Neural progenitor cell (in vitro differentiated cells): Measurements from ENCODE around the gene SUPT3H. TPM values are rescaled to one million over a fixed set of nuclear protein-coding genes. Genes with fewer than 3 reads are reported as not detected.

Experiments used
- DNase-seq: peaks from one replicate; pipeline ENCODE4 v3.0.0-alpha.2; 2016; ENCODE audit warnings: low spot score
- H2AFZ ChIP-seq: fragments of 200-600 bp; sonication (generic); replicated peaks from 2 replicates; pipeline ENCODE4 v1.6.1; 2016; ENCODE audit warnings: antibody characterized with exemption
- H3F3A ChIP-seq: fragments of 200-600 bp; sonication (generic); 2 replicates; pipeline ENCODE4 v1.6.1; 2016; ENCODE audit warnings: antibody characterized with exemption, low read depth
- H3K27ac ChIP-seq: fragments of 200-600 bp; sonication (generic); 2 replicates; pipeline ENCODE4 v1.5.1; 2016; ENCODE audit warnings: mild to moderate bottlenecking
- H3K27me3 ChIP-seq: fragments of 200-600 bp; sonication (generic); 2 replicates; pipeline ENCODE4 v1.6.1; 2016; ENCODE audit warnings: mild to moderate bottlenecking, moderate library complexity
- H3K36me3 ChIP-seq: fragments of 200-600 bp; sonication (generic); 2 replicates; pipeline ENCODE4 v1.5.1; 2016
- H3K4me1 ChIP-seq: fragments of 200-600 bp; sonication (generic); 2 replicates; pipeline ENCODE4 v1.6.1; 2016; ENCODE audit warnings: mixed run types
- H3K4me2 ChIP-seq: fragments of 200-600 bp; sonication (generic); 2 replicates; pipeline ENCODE4 v1.6.1; 2016
- H3K4me3 ChIP-seq: fragments of 200-600 bp; sonication (generic); 2 replicates; pipeline ENCODE4 v1.5.1; 2016
- H3K79me2 ChIP-seq: fragments of 200-600 bp; sonication (generic); 2 replicates; pipeline ENCODE4 v1.6.1; 2016; ENCODE audit warnings: low read depth
- H3K9ac ChIP-seq: fragments of 200-600 bp; sonication (generic); 2 replicates; pipeline ENCODE4 v1.6.1; 2016
- H3K9me3 ChIP-seq: fragments of 200-600 bp; sonication (generic); 2 replicates; pipeline ENCODE4 v1.5.1; 2016; ENCODE audit warnings: low read depth
- H4K20me1 ChIP-seq: fragments of 200-600 bp; sonication (generic); 2 replicates; pipeline ENCODE4 v1.6.1; 2016; ENCODE audit warnings: low read depth
- H3K27ac Mint-ChIP-seq: 3 replicates; pipeline ENCODE4 v1.8.0; 2021; ENCODE audit warnings: mixed read lengths
- H3K27me3 Mint-ChIP-seq: 2 replicates; pipeline ENCODE4 v1.8.0; 2022; ENCODE audit warnings: low read depth, mild to moderate bottlenecking, inconsistent platforms, moderate library complexity, mixed read lengths; ENCODE audit not compliant: insufficient read depth
- H3K36me3 Mint-ChIP-seq: 3 replicates; pipeline ENCODE4 v1.8.0; 2021; ENCODE audit warnings: mixed read lengths
- H3K4me1 Mint-ChIP-seq: 3 replicates; pipeline ENCODE4 v1.8.0; 2021; ENCODE audit warnings: mixed read lengths
- H3K4me3 Mint-ChIP-seq: 3 replicates; pipeline ENCODE4 v1.8.0; 2021; ENCODE audit warnings: mild to moderate bottlenecking, moderate library complexity, mixed read lengths
- H3K9me3 Mint-ChIP-seq: 3 replicates; pipeline ENCODE4 v1.8.0; 2020; ENCODE audit warnings: mixed read lengths
- EZH2 ChIP-seq: fragments of 200-600 bp; sonication (generic); IDR thresholded peaks from 2 replicates; pipeline ENCODE4 v1.6.1; 2017; ENCODE audit warnings: antibody characterized with exemption, mild to moderate bottlenecking, moderate library complexity
- EZH2phosphoT487 ChIP-seq: fragments of 200-600 bp; sonication (generic); IDR thresholded peaks from 2 replicates; pipeline ENCODE4 v1.6.1; 2017; ENCODE audit warnings: antibody characterized with exemption
- total RNA-seq: library from RNA; depleted of rRNA; stranded (reverse); fragments of >200 nt; gene quantifications from 2 replicates; pipeline ENCODE4 v1.2.3, GENCODE V29; 2015; ENCODE audit warnings: low replicate concordance
- TF ChIP-seq, protein P1 (sequence below): fragments of 200-600 bp; sonication (generic); IDR thresholded peaks from 2 replicates; pipeline ENCODE4 v1.5.1; 2017; ENCODE audit warnings: antibody characterized with exemption, mild to moderate bottlenecking

The SUPT3H gene
- total RNA-seq, 1 donor from 2014 or later, result 16.3 TPM

DNA sequence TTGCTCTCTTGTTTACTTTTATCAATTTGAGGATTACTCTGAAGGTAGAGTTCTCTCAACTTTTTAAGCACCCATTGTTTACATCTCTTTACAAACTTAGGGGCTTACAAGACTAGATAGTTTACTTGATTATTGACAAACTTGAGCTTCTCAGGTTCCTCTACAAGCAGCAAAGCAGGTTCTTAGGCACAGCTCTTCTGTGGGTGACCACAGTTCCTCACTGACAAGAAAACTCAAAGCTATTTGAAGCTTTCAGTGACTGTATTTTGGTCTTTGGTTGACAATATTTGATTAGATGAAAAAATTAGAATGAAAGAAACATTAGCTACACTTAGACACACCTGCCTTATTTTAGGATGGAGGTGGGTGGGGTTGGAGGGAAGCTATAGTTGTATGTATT, 376.9 kb downstream of the SUPT3H start:
- Histone ChIP-seq H3K36me3 (no peaks in the 10 kb centered on the region), H3F3A (no peaks in the 10 kb centered on the region), H3K79me2 (no peaks in the 10 kb centered on the region), H3K9ac (no peak overlapping the region), H3K4me2 (no peak overlapping the region), H3K4me1 (no peaks in the 10 kb centered on the region), H3K4me3 (no peak overlapping the region), H2AFZ (no peak overlapping the region), H3K27ac (no peak overlapping the region), H3K27me3 (no peaks in the 10 kb centered on the region), H3K9me3 (no peaks in the 10 kb centered on the region), H4K20me1 (no peaks in the 10 kb centered on the region)
- Mint-ChIP-seq H3K27ac (no peak overlapping the region), H3K4me3 (no peak overlapping the region), H3K27me3 (no peaks in the 10 kb centered on the region), H3K4me1 (no peaks in the 10 kb centered on the region), H3K36me3 (peaks cover 2% of the 10 kb centered on the region), H3K9me3 (no peaks in the 10 kb centered on the region)
- no peak for TF ChIP-seq EZH2phosphoT487
- TF ChIP-seq, protein P1, sequence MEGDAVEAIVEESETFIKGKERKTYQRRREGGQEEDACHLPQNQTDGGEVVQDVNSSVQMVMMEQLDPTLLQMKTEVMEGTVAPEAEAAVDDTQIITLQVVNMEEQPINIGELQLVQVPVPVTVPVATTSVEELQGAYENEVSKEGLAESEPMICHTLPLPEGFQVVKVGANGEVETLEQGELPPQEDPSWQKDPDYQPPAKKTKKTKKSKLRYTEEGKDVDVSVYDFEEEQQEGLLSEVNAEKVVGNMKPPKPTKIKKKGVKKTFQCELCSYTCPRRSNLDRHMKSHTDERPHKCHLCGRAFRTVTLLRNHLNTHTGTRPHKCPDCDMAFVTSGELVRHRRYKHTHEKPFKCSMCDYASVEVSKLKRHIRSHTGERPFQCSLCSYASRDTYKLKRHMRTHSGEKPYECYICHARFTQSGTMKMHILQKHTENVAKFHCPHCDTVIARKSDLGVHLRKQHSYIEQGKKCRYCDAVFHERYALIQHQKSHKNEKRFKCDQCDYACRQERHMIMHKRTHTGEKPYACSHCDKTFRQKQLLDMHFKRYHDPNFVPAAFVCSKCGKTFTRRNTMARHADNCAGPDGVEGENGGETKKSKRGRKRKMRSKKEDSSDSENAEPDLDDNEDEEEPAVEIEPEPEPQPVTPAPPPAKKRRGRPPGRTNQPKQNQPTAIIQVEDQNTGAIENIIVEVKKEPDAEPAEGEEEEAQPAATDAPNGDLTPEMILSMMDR, result no peak
- no peak for TF ChIP-seq EZH2
- no peak for DNase-seq

DNA sequence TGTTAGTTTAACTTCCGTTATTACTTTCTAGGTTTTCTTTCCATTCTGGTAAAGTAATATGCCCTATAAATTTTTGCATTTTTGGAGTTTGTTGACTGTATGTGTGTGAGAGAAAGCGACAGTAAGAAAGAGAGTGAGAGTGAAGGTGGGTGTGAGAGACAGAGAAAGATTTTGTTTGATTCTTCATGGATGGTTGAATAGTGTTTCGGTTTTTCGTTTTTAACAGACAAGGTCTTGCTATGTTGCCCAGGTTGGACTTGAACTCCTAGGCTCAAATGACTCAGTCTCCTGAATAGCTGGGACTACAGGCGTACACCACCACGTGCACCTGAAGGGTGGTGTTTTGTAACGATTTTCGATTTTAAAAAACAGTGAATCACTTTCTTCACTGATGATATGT, 378.7 kb downstream of the SUPT3H start:
- Mint-ChIP-seq H3K4me3 (no peak overlapping the region), H3K27me3 (no peaks in the 10 kb centered on the region), H3K27ac (no peak overlapping the region), H3K9me3 (no peaks in the 10 kb centered on the region), H3K36me3 (peaks cover 2% of the 10 kb centered on the region), H3K4me1 (no peaks in the 10 kb centered on the region)
- Histone ChIP-seq H4K20me1 (no peaks in the 10 kb centered on the region), H3K27ac (no peak overlapping the region), H3K9ac (no peak overlapping the region), H3F3A (no peaks in the 10 kb centered on the region), H3K9me3 (no peaks in the 10 kb centered on the region), H3K36me3 (no peaks in the 10 kb centered on the region), H3K4me3 (no peak overlapping the region), H3K79me2 (no peaks in the 10 kb centered on the region), H2AFZ (no peak overlapping the region), H3K4me2 (no peak overlapping the region), H3K27me3 (no peaks in the 10 kb centered on the region), H3K4me1 (no peaks in the 10 kb centered on the region)
- no peak for TF ChIP-seq EZH2phosphoT487
- TF ChIP-seq, protein P1, result no peak
- no peak for TF ChIP-seq EZH2
- DNase-seq, result no peak

DNA sequence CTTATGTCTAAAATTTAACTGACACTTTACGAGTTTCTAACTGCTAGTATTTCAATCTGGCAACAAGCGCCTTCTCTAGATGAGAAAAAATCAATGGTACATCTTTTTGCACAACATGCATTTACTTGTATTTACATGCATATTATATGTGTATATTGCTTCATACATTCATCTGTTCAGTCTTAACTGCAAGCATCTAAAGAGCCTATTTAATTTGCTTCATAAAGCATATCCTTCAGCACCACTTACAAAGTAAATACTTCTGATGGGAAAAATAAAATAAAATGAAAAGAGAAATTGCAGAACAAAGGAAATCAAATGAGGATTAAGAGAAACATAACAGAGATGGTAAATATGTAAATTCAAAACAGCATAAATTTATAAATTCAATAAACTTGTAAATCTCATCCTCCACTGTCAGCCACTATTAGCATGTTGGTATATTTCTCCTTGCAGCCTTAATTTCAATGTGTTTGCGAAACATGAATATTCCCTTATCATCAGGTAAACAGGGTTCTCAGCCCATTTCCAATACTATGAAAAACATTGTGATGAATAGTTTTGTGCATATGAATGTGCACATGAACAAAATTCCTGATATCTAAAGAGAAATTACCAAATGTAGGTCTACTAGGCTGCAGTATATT, 382.1 kb downstream of the SUPT3H start:
- Histone ChIP-seq H3F3A (no peaks in the 10 kb centered on the region), H3K4me1 (no peaks in the 10 kb centered on the region), H2AFZ (no peak overlapping the region), H3K4me3 (no peak overlapping the region), H3K36me3 (no peaks in the 10 kb centered on the region), H4K20me1 (no peaks in the 10 kb centered on the region), H3K27me3 (no peaks in the 10 kb centered on the region), H3K27ac (no peak overlapping the region), H3K9ac (no peak overlapping the region), H3K79me2 (no peaks in the 10 kb centered on the region), H3K9me3 (no peaks in the 10 kb centered on the region), H3K4me2 (no peak overlapping the region)
- Mint-ChIP-seq H3K27ac (no peak overlapping the region), H3K4me3 (no peak overlapping the region), H3K4me1 (no peaks in the 10 kb centered on the region), H3K9me3 (no peaks in the 10 kb centered on the region), H3K27me3 (no peaks in the 10 kb centered on the region), H3K36me3 (no peaks in the 10 kb centered on the region)
- TF ChIP-seq EZH2phosphoT487, result no peak
- TF ChIP-seq, protein P1, result no peak
- no peak for TF ChIP-seq EZH2
- DNase-seq, result no peak
